Measurements from ENCODE around the gene RDH5.

RDH5 gene

DNA sequence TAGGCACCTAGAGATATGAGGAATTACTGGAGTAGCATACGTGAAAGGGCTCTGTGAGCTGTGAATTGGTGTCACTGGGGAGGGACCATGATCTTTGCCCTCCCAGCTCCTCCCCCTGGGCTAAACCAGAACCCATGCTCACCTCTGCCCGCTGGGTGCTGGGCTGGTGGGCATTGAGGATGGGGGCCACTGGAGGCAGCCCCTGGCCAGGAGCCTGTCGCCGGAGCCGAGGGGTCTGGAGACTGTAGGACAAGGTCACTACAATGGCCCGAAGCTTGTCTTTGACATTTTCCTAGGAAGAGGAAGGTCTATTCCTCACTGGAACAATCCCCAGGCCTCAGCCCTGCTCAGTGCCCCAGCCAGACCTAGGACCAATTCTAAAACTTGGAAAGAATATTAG is 24.1 kb upstream of the RDH5 start:
- DNase-seq (ENCODE audit: low spot score): no peak

GRCh38 chr12:55696796-55697462 is 23.3 kb upstream of the RDH5 start:
- no peak for DNase-seq (ENCODE audit: low spot score)

- no peak for DNase-seq (ENCODE audit: low spot score)
Measured at GRCh38 chr12:55697686-55698085, 22.5 kb upstream of the RDH5 start.

GRCh38 chr12:55698241-55698955 is 21.8 kb upstream of the RDH5 start:
- DNase-seq (ENCODE audit: low spot score): no peak

- DNase-seq (ENCODE audit: low spot score): no peak
Measured at GRCh38 chr12:55698965-55699364, 21.2 kb upstream of the RDH5 start.

- no peak for DNase-seq (ENCODE audit: low spot score)
Measured at GRCh38 chr12:55699471-55700055, 20.6 kb upstream of the RDH5 start.

- DNase-seq (ENCODE audit: low spot score): no peak
Measured at GRCh38 chr12:55700255-55701018, 19.8 kb upstream of the RDH5 start.

GRCh38 chr12:55702861-55703260 is 17.3 kb upstream of the RDH5 start:
- no peak for DNase-seq (ENCODE audit: low spot score)

- DNase-seq (ENCODE audit: low spot score): no peak
Measured at GRCh38 chr12:55703288-55703687, 16.9 kb upstream of the RDH5 start.

DNA sequence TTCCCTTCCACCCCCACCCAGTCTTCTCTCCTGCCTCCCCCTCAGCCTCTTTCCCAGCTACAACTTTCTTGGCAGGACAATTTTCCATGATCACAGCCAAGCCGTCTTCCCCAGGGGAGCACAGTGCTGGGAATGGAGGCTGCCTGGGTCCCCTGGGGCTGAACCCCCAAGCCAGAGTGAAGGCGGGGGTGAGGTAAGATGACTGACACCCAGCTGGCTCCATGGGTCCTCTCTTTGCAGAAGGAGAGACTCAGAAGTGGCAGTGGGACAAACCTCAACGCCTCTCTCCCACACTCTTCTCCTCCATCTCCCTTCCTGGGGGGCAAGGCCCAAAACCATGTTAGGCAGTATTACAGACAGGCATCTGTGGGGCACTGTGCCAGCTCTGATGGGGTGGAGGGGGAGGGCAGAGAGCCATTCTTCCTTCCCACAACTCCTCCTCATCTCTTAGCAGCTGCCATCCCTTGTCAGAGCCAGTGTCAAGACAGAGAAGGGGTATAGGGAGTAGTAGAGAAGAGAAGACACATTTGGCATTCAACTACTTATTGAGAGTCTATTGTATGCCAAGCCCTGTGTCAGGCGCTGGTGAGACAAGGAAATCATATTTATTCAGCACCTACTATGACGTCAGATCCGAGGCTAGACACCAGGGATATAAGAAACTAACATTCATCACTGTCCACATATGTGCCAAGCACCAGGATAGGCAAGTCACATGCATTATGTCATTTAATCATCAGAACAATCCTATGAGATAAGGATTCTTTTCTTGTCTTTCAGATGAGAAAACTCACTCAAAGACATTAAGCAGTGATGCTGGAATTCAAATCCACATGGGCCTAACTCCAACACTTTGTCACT is 16.1 kb upstream of the RDH5 start:
- no peak for DNase-seq (ENCODE audit: low spot score)

DNA sequence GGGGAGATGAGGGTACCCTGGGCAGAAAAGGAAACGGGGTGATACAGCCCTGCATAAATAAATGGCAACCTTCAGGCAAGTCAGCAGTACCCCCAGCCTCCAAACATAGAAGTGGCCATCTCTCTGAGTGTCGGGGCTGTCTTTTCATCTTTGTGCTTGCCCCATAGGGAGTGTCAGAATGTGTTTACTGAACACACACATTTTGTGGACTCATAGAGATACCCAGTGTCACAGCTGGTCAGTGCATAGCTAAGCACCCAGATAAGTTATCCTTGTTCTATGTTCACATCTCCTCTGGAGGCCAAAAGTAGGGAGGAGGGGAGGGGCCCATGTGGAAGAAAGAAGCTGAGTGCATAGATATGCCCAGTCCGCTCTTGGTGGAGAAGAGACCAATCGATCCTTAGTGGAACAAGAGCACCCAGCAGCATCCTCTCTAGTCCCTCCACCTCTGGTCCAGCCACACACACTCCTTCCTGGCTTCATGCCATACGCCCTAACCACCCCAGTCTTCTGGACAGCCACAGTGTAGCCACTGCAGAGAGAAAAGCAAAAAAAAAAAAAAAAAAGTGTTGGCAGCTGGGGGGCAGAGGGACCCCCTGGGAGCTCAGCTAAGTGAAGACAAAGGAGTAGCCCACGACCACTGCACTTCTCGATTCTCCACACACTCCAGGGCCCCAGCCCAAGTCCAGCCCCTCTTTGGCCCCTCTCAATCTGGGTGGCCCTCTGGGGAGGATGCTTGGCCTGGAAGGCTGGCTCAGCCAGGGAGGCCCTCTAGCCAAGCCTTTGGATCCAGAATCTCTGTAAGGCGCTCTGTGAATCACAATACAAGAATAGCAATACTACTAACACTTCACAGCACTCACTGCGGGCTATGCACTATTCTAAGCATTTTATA is 15.1 kb upstream of the RDH5 start:
- no peak for DNase-seq (ENCODE audit: low spot score)

DNA sequence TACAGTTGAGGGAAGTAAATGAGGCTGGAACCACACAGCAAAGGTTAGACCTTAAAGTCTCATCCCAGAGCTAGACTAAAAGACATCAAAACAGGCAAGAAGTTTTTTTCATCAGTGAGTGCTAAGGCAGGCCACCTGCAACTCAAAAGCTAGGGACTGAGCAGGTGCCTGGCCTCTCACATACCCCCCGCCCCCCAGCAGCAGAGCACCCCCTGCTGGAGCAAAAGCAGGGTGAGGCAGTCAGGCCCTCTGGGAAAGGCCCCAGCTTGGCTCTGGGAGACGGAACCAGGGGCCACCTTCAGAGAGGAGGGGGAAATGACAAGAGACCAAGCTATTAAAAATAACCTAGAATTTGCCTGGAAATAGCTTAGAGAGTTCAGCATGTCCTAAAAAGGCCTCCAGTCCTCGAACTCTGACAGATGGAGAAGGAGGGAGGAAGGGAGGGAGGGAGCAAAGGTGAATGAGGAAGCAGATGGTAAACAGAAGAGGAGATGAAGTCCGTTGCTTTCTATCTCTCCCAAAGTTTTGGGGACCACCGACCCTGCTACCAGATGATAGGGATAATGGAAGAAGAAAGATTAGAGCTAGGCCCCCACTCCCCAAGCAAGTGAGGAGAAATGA is 14.3 kb upstream of the RDH5 start:
- no peak for DNase-seq (ENCODE audit: low spot score)

DNA sequence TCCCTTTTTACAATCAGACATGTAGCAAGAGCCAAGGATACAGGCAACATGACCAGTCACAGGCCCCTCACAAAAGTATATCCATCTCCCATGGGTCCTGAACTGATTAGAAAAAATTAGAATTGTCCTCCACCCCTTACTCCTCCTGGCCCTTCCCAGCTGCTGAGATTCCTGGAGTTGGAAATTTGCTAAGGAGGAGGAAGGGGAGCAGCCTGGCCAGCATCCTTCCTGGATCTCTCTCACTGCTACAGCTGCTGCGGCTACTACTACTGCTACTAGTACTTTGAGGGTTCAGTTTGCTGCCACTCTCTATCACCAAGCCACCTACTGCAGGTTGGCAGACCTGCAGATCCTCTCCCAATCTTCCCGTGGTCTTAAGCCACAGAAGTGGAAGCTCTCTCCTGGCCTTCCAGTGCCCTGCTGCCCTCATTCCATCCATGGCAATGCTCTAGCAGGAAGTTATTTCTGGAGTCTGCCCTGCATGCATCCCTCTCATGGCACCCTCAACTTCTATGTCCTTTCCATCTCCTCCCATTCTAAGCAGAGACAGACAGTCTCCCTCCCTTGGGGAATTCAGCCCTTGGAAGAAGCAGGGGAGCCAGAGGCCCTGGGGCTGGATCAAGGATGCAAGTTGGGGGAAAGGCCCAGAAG is 13.5 kb upstream of the RDH5 start:
- DNase-seq (ENCODE audit: low spot score): no peak

DNA sequence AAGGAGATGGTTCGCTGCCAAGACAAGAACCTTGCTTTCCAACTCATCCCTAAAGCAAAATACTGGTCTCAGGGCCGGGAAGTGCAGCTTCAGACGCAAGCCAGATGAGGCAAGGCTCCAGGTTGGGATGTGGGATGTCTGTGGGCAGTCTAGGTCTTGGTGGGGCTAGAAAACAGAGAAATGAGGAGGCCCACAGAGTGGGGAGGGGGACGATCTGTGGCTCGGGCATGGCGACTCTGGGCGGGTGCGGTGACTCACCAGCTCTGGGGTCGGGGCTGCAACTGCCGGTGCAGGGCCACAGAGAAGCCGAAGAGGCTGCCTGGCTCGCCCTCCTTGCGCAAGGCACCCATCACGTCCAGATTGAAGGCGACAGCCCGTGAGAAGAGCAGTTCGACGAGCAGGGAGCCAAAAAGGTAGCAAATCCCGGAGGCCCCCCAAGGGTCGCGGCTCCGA is 12.9 kb upstream of the RDH5 start:
- no peak for DNase-seq (ENCODE audit: low spot score)

DNA sequence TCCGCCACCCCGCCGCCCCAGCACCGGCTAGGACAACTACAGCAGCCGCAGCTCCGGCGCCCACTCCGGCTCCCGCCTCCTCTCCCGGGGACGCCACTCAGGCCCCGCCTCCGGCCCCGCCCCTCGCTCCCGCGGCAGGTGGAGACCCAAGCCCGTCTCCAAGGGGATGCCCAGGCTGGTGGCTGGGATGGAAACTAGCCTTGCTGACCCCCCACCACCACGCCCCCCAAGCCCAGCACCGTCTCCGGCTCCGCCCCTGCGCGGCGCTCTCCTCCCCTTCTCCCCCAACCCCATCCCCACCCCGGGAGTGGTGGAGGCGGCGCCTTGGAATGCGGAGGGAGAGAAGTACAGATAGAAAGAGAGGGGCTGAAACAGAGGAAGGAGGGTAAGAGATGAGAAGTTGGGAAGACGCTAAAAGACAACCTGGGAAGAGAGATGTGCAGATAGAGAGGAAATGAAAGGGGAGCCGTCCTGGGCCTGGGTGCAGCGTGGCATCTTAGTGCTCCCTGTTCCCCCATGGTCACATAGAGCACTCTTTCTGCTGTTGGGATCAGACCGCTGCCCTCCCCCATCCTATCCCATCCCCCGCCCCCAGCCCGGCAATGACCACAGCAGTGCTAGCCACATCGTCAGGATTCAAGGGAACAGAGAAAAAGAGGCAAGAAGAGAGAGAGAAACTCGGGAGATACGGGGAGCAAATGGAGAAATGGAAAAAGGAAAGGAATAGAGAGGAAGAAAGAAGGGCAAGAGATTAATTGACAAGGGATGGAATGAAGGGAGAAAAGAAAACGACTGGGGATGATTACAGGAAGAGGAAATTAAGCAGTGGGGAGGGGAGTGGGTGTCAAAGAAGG is 12.1 kb upstream of the RDH5 start, which contains the start of gene ITGA7:
Gene ITGA7 (minus strand): TSS at position 64 of the 854 bp plus-strand sequence. CDS start 222 bp downstream, outside the sequence.
- DNase-seq (ENCODE audit: low spot score): peak; percentile 57

- DNase-seq (ENCODE audit: low spot score): no peak
Measured at GRCh38 chr12:55708695-55709233, 11.4 kb upstream of the RDH5 start.

GRCh38 chr12:55711786-55712553 is 8.2 kb upstream of the RDH5 start:
- no peak for DNase-seq (ENCODE audit: low spot score)
